Stimulated activated naive CD8-positive, alpha-beta T cell treated with anti-CD3 and anti-CD28 coated beads, Interleukin-15, amount 100 ng/mL, for 72 hours (primary cell): ENCODE results near the gene WAPL.
A peak's percentile ranks its signal among the peaks of the same experiment; 100 is the strongest.
"Not testable (repeated sequence)": the region's sequence is repeated elsewhere in the genome, so short reads cannot be mapped to it uniquely, and the experiment has no call there.

Experiments
- ATAC-seq: fragments of 150-1000 bp; cut with Tn5 transposase; 2 replicates; pipeline ENCODE4 v1.10.0; 2021; ENCODE audit warnings: mild to moderate bottlenecking, moderate library complexity
- DNase-seq, 2 donors: peaks; one replicate each; pipeline ENCODE4 v3.0.0; 2021 to 2022
- H3K27ac Mint-ChIP-seq, 2 donors: one replicate each; pipeline ENCODE4 v1.8.0; 2022; ENCODE audit warnings: mild to moderate bottlenecking in 2 of 2, mixed read lengths in 2 of 2, moderate library complexity in 2 of 2
- H3K27me3 Mint-ChIP-seq: one replicate; pipeline ENCODE4 v1.8.0; 2022; ENCODE audit warnings: mixed read lengths
- H3K4me1 Mint-ChIP-seq: one replicate; pipeline ENCODE4 v1.8.0; 2022; ENCODE audit warnings: mild to moderate bottlenecking, mixed read lengths
- H3K4me3 Mint-ChIP-seq, 2 donors: one replicate each; pipeline ENCODE4 v1.8.0; 2022; ENCODE audit warnings: mild to moderate bottlenecking in 2 of 2, mixed read lengths in 2 of 2, moderate library complexity in 1 of 2
- H3K9me3 Mint-ChIP-seq, 2 donors: one replicate each; pipeline ENCODE4 v1.8.0; 2022; ENCODE audit warnings: mixed read lengths in 2 of 2

The WAPL gene

GRCh38 chr10:86393862-86394455 lies 127.6 kb downstream of the WAPL start:
- Mint-ChIP-seq H3K27me3 (peaks cover 9% of the 10 kb centered on the region), H3K9me3 (no peaks in the 10 kb centered on the region), H3K4me3 (no peak overlapping the region), H3K4me1 (peaks cover 4% of the 10 kb centered on the region), H3K27ac (no peak overlapping the region)
- ATAC-seq (no peak), DNase-seq (no peak)

- H3K4me1 Mint-ChIP-seq: peaks cover 7% of the 10 kb centered on the region
- no peak for ATAC-seq
- H3K27ac Mint-ChIP-seq: no peak overlapping the region
- H3K9me3 Mint-ChIP-seq: no peaks in the 10 kb centered on the region
- H3K27me3 Mint-ChIP-seq: peaks cover 13% of the 10 kb centered on the region
- no peak overlapping the region for H3K4me3 Mint-ChIP-seq
- no peak for DNase-seq
These were observed 128.2 kb downstream of the WAPL start for GRCh38 chr10:86393362-86393761.

- H3K27me3 Mint-ChIP-seq: peaks cover 20% of the 10 kb centered on the region
- no peaks in the 10 kb centered on the region for H3K9me3 Mint-ChIP-seq
- H3K4me1 Mint-ChIP-seq: peaks cover 10% of the 10 kb centered on the region
- no peak overlapping the region for H3K27ac Mint-ChIP-seq
- ATAC-seq (no peak), DNase-seq (no peak)
- no peak overlapping the region for H3K4me3 Mint-ChIP-seq
These were observed 128.9 kb downstream of the WAPL start for GRCh38 chr10:86392723-86393094.

GRCh38 chr10:86391986-86392722 lies 129.4 kb downstream of the WAPL start:
- DNase-seq (no peak), ATAC-seq (peak; percentile 31)
- Mint-ChIP-seq H3K9me3 (no peaks in the 10 kb centered on the region), H3K4me1 (peaks cover 10% of the 10 kb centered on the region), H3K27ac (no peak overlapping the region), H3K4me3 (no peak overlapping the region), H3K27me3 (peaks cover 25% of the 10 kb centered on the region)

GRCh38 chr10:86391236-86391840 lies 130.3 kb downstream of the WAPL start:
- H3K27ac Mint-ChIP-seq: no peak overlapping the region
- H3K27me3 Mint-ChIP-seq: peaks cover 28% of the 10 kb centered on the region
- DNase-seq (no peak), ATAC-seq (no peak)
- no peaks in the 10 kb centered on the region for H3K9me3 Mint-ChIP-seq
- no peak overlapping the region for H3K4me3 Mint-ChIP-seq
- peaks cover 10% of the 10 kb centered on the region for H3K4me1 Mint-ChIP-seq

- DNase-seq: no peak
- Mint-ChIP-seq H3K4me1 (peaks cover 10% of the 10 kb centered on the region), H3K9me3 (no peaks in the 10 kb centered on the region), H3K4me3 (no peak overlapping the region), H3K27ac (no peak overlapping the region), H3K27me3 (peaks cover 30% of the 10 kb centered on the region)
- no peak for ATAC-seq
These were observed 131.1 kb downstream of the WAPL start for GRCh38 chr10:86390337-86391120.

- H3K4me1 Mint-ChIP-seq: peaks cover 10% of the 10 kb centered on the region
- DNase-seq (peak in 1 of 2 donors; percentile 52), ATAC-seq (peak; percentile 75)
- peaks cover 38% of the 10 kb centered on the region for H3K27me3 Mint-ChIP-seq
- H3K9me3 Mint-ChIP-seq: no peaks in the 10 kb centered on the region
- peak overlapping the region in 1 of 2 donors; percentile 89 for H3K27ac Mint-ChIP-seq
- H3K4me3 Mint-ChIP-seq: peak overlapping the region; percentile 77 to 81
These were observed 132.0 kb downstream of the WAPL start for GRCh38 chr10:86389441-86390193.

GRCh38 chr10:86389109-86389440 lies 132.5 kb downstream of the WAPL start:
- not testable (repeated sequence) for H3K9me3 Mint-ChIP-seq, DNase-seq, ATAC-seq
- Mint-ChIP-seq H3K27me3 (peaks cover 41% of the 10 kb centered on the region), H3K4me3 (peak overlapping the region; percentile 77 to 81), H3K27ac (peak overlapping the region in 1 of 2 donors; percentile 89), H3K4me1 (peaks cover 10% of the 10 kb centered on the region)

GRCh38 chr10:86388119-86388704 lies 133.4 kb downstream of the WAPL start:
- no peak for ATAC-seq
- no peak for DNase-seq
- Mint-ChIP-seq H3K9me3 (no peaks in the 10 kb centered on the region), H3K27ac (peak overlapping the region in 1 of 2 donors; percentile 83), H3K27me3 (peaks cover 43% of the 10 kb centered on the region), H3K4me1 (peaks cover 10% of the 10 kb centered on the region), H3K4me3 (no peak overlapping the region)

- Mint-ChIP-seq H3K27me3 (peaks cover 43% of the 10 kb centered on the region), H3K9me3 (no peaks in the 10 kb centered on the region), H3K4me3 (no peak overlapping the region), H3K4me1 (peaks cover 10% of the 10 kb centered on the region), H3K27ac (no peak overlapping the region)
- no peak for ATAC-seq
- DNase-seq: no peak
These were observed 134.3 kb downstream of the WAPL start for GRCh38 chr10:86387178-86387794.

- DNase-seq (no peak), ATAC-seq (no peak)
- Mint-ChIP-seq H3K4me1 (peaks cover 10% of the 10 kb centered on the region), H3K9me3 (no peaks in the 10 kb centered on the region), H3K27ac (no peak overlapping the region), H3K27me3 (peaks cover 43% of the 10 kb centered on the region), H3K4me3 (no peak overlapping the region)
These were observed 135.8 kb downstream of the WAPL start for GRCh38 chr10:86385806-86386205.
